K562 (cell line): ENCODE results near the gene FXYD4. TPM values are rescaled to one million over a fixed set of nuclear protein-coding genes. Genes with fewer than 3 reads are reported as not detected.

Experiments
- BRF2 ChIP-seq: IDR thresholded peaks from 3 replicates; pipeline ENCODE4 v1.6.1; 2011; ENCODE audit warnings: borderline replicate concordance, mild to moderate bottlenecking; ENCODE audit not compliant: insufficient read length, insufficient read depth
- GMEB1 ChIP-seq: fragments of 250-450 bp; sonication (Bioruptor Pico); IDR thresholded peaks from 2 replicates; pipeline ENCODE4 v1.4.0; 2020; ENCODE audit warnings: mild to moderate bottlenecking
- HMGN3 ChIP-seq: IDR thresholded peaks from 2 replicates; pipeline ENCODE4 v1.6.1; 2011; ENCODE audit warnings: borderline replicate concordance, low read depth, mild to moderate bottlenecking, mixed read lengths, low read length; ENCODE audit not compliant: insufficient read length; ENCODE audit errors: extremely low read depth
- MCM2 ChIP-seq: fragments of 450-650 bp; IDR thresholded peaks from 2 replicates; pipeline ENCODE4 v1.6.1; 2017; ENCODE audit warnings: low read depth, mild to moderate bottlenecking
- MITF ChIP-seq: IDR thresholded peaks from 2 replicates; pipeline ENCODE4 v1.6.1; 2014; ENCODE audit warnings: antibody characterized with exemption
- MYC ChIP-seq, 2 experiments: fragments of 250-450 bp in 1 of 2; sonication (Bioruptor Pico) in 1 of 2; IDR thresholded peaks; 2 replicates each; pipeline versions ENCODE4 v1.5.1 to v1.6.1; 2012 to 2021; ENCODE audit warnings: low read depth in 2 of 2, borderline replicate concordance in 1 of 2, improper control_type of control experiment in 1 of 2, low read length in 1 of 2, mild to moderate bottlenecking in 1 of 2, moderate library complexity in 1 of 2
- POLR2H ChIP-seq: IDR thresholded peaks from 2 replicates; pipeline ENCODE4 v1.6.1; 2016; ENCODE audit warnings: missing genetic modification characterization, low read depth, mild to moderate bottlenecking, control low read depth, missing compliant biosample characterization, moderate library complexity
- RBFOX2 ChIP-seq: fragments of 200-400 bp; formaldehyde crosslinking; IDR thresholded peaks from 2 replicates; pipeline ENCODE4 v1.6.1; 2017; ENCODE audit warnings: low read depth, mild to moderate bottlenecking, low read length, moderate library complexity
- SMAD4 ChIP-seq: fragments of 250-450 bp; sonication (Bioruptor Pico); conservative IDR thresholded peaks from 2 replicates; pipeline ENCODE4 v1.8.0; 2021; ENCODE audit warnings: inconsistent platforms, mild to moderate bottlenecking, moderate library complexity
- STAT6 ChIP-seq: sonication (generic); formaldehyde crosslinking; IDR thresholded peaks from 2 replicates; pipeline ENCODE4 v1.8.1; 2023; ENCODE audit warnings: mild to moderate bottlenecking, missing genetic modification reagents
- TEAD1 ChIP-seq, 2 experiments: fragments of 450-650 bp in 1 of 2; sonication (generic) in 1 of 2; formaldehyde crosslinking; IDR thresholded peaks; 2 replicates each; pipeline versions ENCODE4 v1.4.0 to v1.8.0; 2020 to 2022; ENCODE audit warnings: mild to moderate bottlenecking in 2 of 2, missing genetic modification reagents in 1 of 2
- TFAP4 ChIP-seq: sonication (generic); formaldehyde crosslinking; IDR thresholded peaks from 2 replicates; pipeline ENCODE4 v1.8.0; 2022; ENCODE audit warnings: missing genetic modification reagents, mild to moderate bottlenecking, moderate library complexity, borderline replicate concordance
- ZNF655 ChIP-seq: fragments of 250-450 bp; sonication (Bioruptor Pico); IDR thresholded peaks from 2 replicates; pipeline ENCODE4 v1.5.0; 2021
- ZNF75A ChIP-seq: fragments of 450-650 bp; formaldehyde crosslinking; IDR thresholded peaks from 2 replicates; pipeline ENCODE4 v1.4.0; 2020; ENCODE audit warnings: mild to moderate bottlenecking
- polyA plus RNA-seq, 8 experiments: library from polyadenylated mRNA; depleted of rRNA in 4 of 8; stranded (reverse) in 5 of 8; unstranded in 3 of 8; fragments of >200 nt; fragmentation: Nextera tagmentation in 2 of 8; fragmentation: Illumina TruSeq in 1 of 8; extraction: Ambion mirVana in 2 of 8; extraction: Trizol in 1 of 8; gene quantifications; 2 replicates each; pipeline versions ENCODE4 v1.2.1 to v1.2.3, GENCODE V29; 2011 to 2014; ENCODE audit warnings: inconsistent platforms in 1 of 8, missing spikeins in 1 of 8
- total RNA-seq, 7 experiments: library from RNA; depleted of rRNA in 6 of 7; stranded (reverse); fragments of >200 nt in 6 of 7; fragmentation: Illumina TruSeq in 2 of 7; extraction: Trizol in 2 of 7; gene quantifications; 2 replicates each; pipeline versions ENCODE4 v1.2.1 to v1.2.3, GENCODE V29; 2011 to 2021; ENCODE audit warnings: low replicate concordance in 1 of 7

FXYD4 gene
- total and polyA plus RNA-seq, 9 of the 15 experiments (the other 6 are each of a cell fraction or from before 2014, with no cell fraction given): not detected

GRCh38 chr10:43377424-43377883 is 6.0 kb downstream of the FXYD4 start (continued):
- TF ChIP-seq MCM2: no peak
- no peak for TF ChIP-seq MYC (IDR thresholded peaks at IDR 0.05; ENCODE audit: low read depth, low read length)
- TF ChIP-seq MYC (CRISPR knock-in tag; IDR thresholded peaks at IDR 0.05; ENCODE audit: borderline replicate concordance, low read depth): no peak
- TF ChIP-seq TEAD1 (CRISPR knock-in tag; IDR thresholded peaks at IDR 0.05): peak; percentile 92 to 100
- 0 out of 2 replicates have a peak, but pooled peaks have one; percentile 16 for TF ChIP-seq SMAD4
- TF ChIP-seq BRF2: no peak
- TF ChIP-seq ZNF75A: no peak
- peak; percentile 30; the same call in 1 of the 2 replicates for TF ChIP-seq TFAP4 (CRISPR knock-in tag)
- no peak for TF ChIP-seq STAT6
- TF ChIP-seq RBFOX2: peak; percentile 26; the same call in 1 of the 2 replicates
- no peak for TF ChIP-seq GMEB1 (CRISPR knock-in tag)
- peak; percentile 16 for TF ChIP-seq HMGN3
- TF ChIP-seq MITF: no peak
- TF ChIP-seq ZNF655: no peak
- TF ChIP-seq POLR2H: no peak
